Germinal center (tissue), 1 donor: ENCODE results near the gene NFAM1.

ENCODE experiments used
- DNase-seq: peaks from one replicate; pipeline ENCODE4 v3.0.0; 2012; ENCODE audit warnings: mixed read lengths, low spot score

Gene NFAM1

GRCh38 chr22:42358643-42359558, 73.3 kb downstream of the NFAM1 start:
- no peak for DNase-seq

GRCh38 chr22:42357634-42358296, 74.4 kb downstream of the NFAM1 start:
- DNase-seq = no peak

- no peak for DNase-seq
These were observed 75.0 kb downstream of the NFAM1 start for GRCh38 chr22:42357221-42357620.

GRCh38 chr22:42356533-42356932, 75.7 kb downstream of the NFAM1 start:
- peak; percentile 80 for DNase-seq

GRCh38 chr22:42353883-42354727, 78.1 kb downstream of the NFAM1 start:
- DNase-seq = no peak

GRCh38 chr22:42350373-42350772, 81.8 kb downstream of the NFAM1 start:
- no peak for DNase-seq

GRCh38 chr22:42347281-42347824, 84.8 kb downstream of the NFAM1 start:
- DNase-seq = no peak

- DNase-seq = no peak
These were observed 85.5 kb downstream of the NFAM1 start for GRCh38 chr22:42346722-42347121.

- DNase-seq = no peak
These were observed 86.7 kb downstream of the NFAM1 start for GRCh38 chr22:42345458-42345857.

- no peak for DNase-seq
These were observed 87.8 kb downstream of the NFAM1 start for GRCh38 chr22:42344361-42344905.

- DNase-seq = peak; percentile 22
These were observed 88.6 kb downstream of the NFAM1 start for GRCh38 chr22:42343531-42344081.

GRCh38 chr22:42343121-42343454, 89.1 kb downstream of the NFAM1 start:
- no peak for DNase-seq

- no peak for DNase-seq
These were observed 89.6 kb downstream of the NFAM1 start for GRCh38 chr22:42342426-42343120.

GRCh38 chr22:42341779-42342178, 90.4 kb downstream of the NFAM1 start:
- DNase-seq = no peak

- no peak for DNase-seq
These were observed 91.3 kb downstream of the NFAM1 start for GRCh38 chr22:42340829-42341383.

- DNase-seq = no peak
These were observed 92.1 kb downstream of the NFAM1 start for GRCh38 chr22:42340150-42340549.

- DNase-seq = no peak
These were observed 93.7 kb downstream of the NFAM1 start for GRCh38 chr22:42338479-42338878.

- DNase-seq = no peak
These were observed 94.8 kb downstream of the NFAM1 start for GRCh38 chr22:42337356-42337755.

GRCh38 chr22:42336527-42337227, 95.5 kb downstream of the NFAM1 start:
- DNase-seq = no peak

GRCh38 chr22:42335839-42336378, 96.3 kb downstream of the NFAM1 start:
- no peak for DNase-seq
